HCEC 1CT (cell line): ENCODE results near the gene FAM131A.

Experiments used
- DNase-seq: peaks from one replicate; pipeline ENCODE4 v3.0.0-alpha.2; 2017

FAM131A gene

DNA sequence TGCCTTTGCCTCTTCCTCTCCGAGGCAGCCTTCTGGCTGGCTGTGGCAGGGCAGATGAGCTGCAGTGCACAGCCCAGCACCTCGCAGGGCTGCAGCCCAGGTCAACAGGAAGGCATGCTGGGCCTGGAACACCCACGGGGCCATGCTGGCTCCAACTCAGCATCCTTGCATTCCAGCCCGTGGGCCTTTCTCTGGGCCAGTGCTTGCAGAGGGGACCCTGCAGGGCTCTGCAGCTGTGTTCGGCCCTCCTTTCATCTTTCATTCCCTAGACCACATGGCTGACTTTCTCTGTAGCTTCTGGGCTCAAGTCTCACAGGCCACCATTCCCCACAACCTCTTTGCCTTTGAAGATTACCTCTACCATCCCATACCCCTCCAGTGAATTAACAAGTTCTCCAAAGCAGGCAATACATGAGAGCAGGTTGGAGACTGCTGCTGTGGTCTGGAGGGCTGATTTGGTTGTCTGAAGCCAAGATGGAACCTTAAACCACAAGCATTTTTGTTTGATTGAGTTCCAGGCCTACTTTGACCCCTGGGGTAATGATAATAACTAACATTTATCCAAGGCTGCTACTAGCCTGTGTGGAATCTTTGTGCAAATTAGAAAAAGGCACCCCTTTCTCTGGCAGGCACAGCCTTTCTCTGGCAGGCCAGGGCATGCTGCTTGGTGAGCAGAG is 5.9 kb downstream of the FAM131A start:
- DNase-seq, result no peak

DNA sequence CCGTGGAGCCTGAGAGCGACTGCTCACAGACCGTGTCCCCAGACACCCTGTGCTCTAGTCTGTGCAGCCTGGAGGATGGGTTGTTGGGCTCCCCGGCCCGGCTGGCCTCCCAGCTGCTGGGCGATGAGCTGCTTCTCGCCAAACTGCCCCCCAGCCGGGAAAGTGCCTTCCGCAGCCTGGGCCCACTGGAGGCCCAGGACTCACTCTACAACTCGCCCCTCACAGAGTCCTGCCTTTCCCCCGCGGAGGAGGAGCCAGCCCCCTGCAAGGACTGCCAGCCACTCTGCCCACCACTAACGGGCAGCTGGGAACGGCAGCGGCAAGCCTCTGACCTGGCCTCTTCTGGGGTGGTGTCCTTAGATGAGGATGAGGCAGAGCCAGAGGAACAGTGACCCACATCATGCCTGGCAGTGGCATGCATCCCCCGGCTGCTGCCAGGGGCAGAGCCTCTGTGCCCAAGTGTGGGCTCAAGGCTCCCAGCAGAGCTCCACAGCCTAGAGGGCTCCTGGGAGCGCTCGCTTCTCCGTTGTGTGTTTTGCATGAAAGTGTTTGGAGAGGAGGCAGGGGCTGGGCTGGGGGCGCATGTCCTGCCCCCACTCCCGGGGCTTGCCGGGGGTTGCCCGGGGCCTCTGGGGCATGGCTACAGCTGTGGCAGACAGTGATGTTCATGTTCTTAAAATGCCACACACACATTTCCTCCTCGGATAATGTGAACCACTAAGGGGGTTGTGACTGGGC is 7.3 kb downstream of the FAM131A start:
- DNase-seq, result no peak

DNA sequence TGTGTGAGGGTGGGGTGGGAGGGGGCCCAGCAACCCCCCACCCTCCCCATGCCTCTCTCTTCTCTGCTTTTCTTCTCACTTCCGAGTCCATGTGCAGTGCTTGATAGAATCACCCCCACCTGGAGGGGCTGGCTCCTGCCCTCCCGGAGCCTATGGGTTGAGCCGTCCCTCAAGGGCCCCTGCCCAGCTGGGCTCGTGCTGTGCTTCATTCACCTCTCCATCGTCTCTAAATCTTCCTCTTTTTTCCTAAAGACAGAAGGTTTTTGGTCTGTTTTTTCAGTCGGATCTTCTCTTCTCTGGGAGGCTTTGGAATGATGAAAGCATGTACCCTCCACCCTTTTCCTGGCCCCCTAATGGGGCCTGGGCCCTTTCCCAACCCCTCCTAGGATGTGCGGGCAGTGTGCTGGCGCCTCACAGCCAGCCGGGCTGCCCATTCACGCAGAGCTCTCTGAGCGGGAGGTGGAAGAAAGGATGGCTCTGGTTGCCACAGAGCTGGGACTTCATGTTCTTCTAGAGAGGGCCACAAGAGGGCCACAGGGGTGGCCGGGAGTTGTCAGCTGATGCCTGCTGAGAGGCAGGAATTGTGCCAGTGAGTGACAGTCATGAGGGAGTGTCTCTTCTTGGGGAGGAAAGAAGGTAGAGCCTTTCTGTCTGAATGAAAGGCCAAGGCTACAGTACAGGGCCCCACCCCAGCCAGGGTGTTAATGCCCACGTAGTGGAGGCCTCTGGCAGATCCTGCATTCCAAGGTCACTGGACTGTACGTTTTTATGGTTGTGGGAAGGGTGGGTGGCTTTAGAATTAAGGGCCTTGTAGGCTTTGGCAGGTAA is 8.1 kb downstream of the FAM131A start:
- DNase-seq, result peak; percentile 61

DNA sequence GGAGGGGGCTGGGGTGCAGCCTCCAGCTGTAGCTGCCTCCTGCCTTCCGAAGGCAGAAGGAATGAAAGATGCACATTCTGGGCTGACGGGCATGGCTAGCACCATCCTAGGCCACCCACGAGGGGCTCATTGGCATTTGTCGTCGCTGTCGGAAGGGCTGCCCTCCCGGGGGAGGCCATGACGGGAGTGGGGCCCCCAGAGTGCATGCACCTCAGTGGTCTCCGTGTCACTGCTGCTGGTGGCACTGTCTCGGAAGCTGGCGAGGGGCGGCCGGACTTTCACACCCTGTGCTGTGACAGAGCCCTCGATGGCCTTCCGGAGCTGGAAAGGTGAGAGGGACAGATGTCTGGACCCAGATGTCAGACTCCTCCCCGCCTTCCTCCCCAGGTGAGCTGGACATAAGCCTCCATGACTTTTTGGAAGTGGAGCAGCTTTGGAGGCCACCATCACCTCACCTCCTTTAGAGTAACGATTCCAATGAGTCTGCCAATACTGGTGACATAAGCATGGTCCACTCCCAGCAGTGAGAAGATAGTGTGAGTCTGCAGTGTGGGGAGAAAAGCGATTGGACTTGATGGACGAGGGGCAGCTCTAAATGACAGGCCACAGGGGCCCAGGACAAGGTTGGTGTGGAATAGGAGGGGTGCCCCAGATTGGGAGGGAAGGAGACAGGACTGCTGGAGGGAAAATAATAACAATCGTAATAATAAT is 9.2 kb downstream of the FAM131A start:
- DNase-seq, result no peak

DNA sequence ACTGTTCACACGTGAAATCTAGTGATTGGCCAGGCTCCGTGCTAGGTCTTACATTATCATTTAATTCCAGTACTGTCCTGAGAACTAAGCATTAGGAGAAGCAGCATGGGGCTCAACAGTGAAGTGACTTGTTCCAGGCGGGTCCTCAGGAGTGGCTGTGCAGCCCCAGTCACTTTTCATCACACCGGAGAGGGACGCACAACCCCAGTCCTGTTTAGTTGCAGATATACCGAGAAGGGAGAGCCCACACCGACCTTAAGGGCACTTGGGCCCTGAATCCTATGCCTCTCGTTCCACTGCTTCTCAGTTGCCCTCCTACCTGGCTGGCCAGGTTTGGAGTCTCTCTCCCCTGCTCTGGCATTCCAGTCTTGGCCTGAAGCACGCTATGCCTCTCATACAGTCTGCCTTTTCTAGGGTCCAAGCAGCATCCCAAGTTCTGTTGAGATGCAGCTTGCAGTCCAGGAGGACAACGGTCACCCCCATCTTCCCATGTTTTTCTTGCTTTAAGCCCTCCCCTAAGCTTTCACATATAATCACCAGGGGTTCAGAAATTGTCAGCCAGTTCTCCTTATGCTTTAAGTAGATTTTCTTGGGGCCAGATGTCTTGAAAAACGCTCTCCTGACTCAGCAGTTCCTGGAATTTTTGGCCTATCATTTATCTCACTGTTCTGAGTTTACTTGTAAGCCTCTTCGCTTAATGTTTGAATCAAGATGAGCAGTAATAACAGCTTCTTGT is 10.1 kb downstream of the FAM131A start:
- no peak for DNase-seq

DNA sequence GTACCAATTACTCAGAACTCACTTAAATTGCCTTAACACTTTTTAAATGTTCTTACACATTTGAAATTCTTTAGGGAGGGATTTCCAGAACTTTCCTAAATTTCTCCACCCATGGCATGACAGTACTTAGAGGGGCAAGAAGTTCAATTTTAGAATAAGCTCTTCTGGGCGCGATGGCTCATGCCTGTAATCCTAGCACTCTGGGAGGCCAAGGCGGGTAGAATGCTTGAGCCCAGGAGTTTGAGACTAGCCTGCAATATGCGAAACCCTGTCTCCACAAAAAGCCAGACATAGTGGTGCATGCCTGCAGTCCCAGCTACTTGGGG is 10.6 kb downstream of the FAM131A start:
- DNase-seq, result no peak

DNA sequence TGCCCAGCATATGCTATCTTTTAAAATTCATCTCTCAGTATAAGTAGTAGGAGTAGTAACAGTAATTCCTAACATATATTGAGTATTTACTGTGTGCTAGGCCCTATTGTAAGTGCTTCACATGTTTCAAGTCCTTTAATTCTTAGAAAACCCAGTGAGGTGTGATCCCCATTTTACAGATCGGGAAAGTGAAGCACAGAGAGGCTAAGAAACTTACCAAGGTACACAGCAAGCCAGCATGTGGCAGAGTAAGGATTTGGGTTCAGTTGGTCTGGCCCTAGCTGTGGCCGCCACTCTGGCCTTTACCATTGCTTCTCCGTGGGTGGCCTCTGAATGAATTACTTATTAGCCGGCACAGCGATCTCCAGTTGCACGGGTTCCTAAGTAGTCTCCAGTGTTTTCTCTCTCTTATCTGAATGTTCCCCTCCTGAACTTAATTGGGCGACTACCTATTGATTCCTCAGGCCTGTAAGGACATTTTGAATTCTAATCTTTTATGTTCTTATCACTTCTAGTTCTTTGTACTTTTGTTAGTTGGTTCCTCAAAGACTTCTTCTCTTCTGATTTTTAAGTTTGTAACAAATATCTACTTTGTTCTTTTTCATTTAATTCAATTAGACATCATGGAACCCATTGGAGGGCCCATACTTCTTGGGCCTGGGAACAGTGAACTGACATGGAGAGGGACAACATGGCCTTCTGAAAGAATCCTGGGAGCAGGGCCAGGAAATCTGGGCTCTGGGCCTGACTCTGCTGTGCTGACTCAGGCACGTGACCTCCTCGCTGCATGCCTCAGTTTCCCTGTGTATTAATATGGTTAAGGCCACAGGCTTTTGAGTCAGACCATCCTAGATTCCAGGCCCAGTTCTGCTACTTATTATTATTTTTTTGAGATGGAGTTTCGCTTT is 12.4 kb downstream of the FAM131A start:
- no peak for DNase-seq

DNA sequence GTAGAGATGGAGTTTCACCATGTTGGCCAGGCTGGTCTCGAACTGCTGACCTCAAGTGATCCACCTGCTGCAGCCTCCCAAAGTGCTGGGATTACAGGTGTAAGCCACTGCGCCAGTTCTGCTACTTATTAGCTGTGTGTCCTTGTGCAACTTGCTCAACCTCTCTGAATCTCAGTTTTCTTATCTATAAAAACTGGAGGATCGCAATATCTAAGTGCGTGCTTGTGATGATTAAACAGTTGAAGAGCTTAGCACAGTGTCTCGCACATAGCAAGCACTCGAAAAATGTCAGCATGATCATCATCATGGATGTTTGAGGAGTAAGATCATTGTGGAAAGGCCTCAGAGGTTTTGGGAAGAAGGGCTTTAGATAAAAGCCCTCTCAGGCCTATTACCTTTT is 13.2 kb downstream of the FAM131A start:
- no peak for DNase-seq

DNA sequence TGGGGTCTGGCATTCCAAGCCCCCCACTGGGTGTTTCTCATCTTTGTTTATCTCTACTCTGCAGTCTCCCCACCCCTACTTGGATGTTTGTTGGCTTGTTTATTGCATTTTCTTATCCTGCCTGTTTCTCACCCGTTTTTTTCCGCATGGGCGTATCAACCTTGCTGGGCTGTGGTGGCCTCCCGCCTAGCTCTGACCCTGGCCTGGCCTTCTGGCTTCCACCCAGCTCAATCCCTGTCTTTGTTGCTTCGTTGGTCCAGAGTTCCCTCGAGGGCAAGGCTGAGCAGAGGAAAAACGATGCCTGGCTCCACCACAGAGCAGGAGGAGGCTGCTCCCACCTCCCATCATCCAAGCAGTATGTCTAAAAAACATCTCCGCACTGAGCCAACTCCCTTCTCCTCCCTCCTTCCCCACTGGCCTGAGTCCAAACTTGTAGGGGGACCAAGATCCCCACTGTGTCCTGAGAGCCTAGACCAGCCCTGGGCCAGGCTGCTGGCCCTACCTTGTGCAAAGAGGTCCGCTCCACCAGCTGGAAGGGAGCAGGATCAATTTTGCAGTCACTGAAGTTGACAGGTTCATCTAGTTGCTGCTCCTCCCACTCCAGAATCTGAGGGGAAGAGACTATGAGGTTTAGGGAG is 14.2 kb downstream of the FAM131A start:
- DNase-seq, result no peak

DNA sequence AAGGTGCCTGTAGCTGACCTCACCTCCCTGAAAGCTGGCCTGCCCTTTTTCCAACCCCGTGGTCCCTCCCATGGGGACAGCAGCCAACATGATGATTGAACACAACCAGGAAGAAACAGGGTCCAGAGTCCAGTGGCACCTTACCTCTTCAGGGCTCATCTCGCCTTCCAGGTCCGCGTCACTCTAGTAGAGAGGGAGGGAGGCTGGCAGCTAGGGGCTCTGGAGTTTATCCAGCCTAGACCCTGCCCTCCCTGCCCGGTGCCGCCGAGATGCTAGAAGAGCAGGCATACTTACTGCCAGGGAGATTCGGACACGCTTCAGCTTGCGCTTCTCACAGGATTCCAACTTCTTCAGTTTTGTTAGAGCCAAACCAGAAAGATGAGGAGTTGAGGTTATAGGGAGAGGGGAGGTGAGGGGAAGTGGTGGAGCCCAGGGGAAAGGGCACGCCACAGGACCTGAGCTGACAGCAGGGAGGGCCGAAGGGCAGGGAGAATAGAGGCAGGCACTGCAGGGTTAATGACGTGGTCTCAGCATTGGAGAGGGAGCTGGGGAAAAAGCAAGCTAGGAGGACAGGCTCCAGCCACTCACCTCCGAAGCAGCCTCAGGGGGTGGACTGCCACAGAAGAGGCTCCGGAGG is 14.9 kb downstream of the FAM131A start:
- DNase-seq, result no peak

DNA sequence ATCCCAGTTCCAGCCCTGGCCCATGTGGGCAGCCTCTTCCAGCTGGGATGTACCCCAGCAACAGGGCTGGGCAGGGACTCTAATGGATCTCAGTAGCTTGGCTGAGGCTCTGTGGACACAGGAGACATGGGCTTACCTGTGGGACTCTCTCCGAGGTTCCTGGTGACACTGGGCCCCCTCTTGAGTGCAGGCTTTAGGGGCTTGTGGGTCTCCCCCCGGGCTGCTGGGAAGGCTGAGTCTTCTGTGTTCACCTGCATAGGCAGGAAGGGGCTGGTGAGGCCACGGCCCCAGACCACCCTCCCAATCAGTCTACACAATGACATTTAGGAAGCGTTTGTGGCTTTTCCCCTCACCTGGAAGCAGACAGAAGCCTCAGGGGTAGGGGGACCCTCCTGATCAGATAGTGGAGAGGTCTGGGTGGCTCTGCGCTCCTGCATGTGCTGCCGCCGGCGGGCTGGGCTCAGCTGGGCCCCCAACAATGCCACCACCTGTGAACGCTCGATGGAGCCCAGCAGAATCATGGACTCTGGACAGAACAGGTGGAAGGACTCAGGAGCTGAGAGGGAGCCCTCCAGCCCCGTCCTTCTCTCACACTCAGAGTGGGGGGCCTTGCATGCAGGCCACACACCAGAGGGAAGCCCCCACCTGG is 15.6 kb downstream of the FAM131A start:
- DNase-seq, result no peak

DNA sequence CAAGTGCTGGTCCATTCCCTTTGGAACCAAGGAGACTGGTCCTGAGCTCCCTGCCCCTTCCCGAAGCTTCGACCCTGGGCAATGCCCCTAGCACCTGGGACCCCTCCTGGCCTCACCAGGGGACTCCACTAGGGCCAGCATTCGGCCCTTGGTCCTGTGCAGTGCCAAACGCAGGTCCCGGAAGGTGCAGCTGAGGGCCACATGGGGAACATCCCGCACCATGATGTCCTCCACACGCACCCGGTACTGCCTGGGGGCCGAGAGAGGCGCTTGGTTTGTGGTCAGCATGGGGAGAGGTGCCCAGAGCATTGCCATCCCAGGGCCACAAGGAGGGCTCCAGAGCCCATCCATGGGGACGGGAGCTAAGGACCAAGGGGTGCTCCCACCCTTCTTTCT is 16.1 kb downstream of the FAM131A start:
- no peak for DNase-seq

DNA sequence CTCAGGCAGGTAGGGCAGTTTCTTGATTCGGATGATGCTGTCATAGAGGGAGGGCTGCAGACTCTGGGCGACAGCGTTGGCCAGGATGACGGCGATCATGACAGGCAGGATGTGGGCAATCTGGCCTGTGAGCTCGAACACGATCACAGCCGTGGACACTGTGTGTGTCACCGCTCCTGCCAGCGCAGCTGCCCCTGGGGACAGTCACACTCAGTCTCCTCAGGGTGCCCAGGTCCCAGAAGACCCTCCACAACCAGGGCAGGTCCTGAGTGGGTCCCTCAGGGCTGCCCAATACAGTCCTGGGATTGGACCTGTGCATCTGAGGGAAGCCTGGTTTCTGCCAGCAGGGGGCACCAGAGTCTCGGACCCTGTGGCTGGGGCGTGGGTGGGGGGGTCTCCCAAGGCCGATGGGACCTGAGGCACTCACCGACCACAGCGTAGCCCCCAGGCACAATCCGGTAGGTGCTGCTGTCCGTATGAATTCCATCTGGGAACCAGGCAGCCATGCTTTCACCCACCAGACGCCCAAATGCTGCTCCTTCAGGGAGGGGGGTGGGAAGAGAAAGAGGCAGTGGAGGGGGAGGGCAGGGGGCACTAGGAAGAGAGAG is 16.8 kb downstream of the FAM131A start:
- DNase-seq, result no peak

DNA sequence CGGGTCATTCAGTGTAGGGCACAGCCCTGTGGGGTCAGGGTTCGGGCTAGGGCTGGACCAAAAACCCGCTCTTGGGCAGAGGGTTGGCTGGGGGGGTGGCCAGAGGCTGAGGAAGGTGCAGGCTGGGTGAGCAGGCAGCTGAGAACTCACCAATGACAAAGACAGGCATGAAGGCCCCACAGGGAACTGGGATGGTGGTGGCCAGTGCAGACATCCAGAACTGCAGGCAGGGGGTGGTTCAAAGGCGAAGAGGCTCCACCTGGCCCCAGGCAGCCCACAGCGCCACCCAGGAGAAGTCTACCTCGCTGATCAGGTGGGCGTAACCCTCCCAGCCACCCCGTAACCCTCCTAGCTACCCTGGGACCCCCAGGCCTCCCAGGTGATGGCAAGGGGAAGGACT is 17.4 kb downstream of the FAM131A start:
- no peak for DNase-seq

DNA sequence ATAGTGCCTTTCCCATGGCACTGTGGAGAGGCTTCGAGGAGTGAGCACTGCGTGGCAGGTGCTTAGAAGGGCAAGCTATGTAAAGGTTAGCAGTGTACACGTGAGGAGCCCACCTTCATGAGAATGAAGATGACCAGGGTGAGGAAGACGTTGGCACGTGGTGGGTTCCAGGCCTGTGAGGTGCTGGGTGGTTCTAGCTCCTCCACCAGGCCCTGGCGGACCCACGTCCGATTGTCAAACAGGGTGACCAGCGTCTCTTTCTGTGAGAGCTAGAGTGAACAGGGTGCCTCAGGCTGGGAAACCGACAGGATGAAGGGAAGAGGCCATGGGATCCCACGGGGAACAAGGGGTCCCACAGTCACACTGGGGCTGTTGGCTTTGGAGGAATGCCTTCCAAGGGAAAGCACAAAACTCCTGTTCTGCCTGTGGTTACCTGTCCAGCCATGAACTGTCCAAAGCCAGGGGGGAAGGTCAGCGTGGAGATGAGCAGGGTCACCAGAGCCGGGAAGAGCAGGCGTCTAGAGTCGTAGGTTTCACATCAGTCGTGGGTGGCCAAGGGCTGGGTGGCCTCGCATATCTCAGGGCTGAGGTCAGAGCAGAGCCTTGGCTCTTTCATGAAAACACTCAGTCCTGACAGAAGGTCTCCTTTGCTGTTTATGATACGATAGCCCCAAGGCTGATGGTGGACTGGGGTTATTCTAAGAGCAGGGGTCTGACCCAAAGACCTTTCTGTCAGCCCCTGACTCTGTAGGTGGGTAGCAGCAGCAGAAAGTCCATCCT is 18.1 kb downstream of the FAM131A start:
- no peak for DNase-seq

DNA sequence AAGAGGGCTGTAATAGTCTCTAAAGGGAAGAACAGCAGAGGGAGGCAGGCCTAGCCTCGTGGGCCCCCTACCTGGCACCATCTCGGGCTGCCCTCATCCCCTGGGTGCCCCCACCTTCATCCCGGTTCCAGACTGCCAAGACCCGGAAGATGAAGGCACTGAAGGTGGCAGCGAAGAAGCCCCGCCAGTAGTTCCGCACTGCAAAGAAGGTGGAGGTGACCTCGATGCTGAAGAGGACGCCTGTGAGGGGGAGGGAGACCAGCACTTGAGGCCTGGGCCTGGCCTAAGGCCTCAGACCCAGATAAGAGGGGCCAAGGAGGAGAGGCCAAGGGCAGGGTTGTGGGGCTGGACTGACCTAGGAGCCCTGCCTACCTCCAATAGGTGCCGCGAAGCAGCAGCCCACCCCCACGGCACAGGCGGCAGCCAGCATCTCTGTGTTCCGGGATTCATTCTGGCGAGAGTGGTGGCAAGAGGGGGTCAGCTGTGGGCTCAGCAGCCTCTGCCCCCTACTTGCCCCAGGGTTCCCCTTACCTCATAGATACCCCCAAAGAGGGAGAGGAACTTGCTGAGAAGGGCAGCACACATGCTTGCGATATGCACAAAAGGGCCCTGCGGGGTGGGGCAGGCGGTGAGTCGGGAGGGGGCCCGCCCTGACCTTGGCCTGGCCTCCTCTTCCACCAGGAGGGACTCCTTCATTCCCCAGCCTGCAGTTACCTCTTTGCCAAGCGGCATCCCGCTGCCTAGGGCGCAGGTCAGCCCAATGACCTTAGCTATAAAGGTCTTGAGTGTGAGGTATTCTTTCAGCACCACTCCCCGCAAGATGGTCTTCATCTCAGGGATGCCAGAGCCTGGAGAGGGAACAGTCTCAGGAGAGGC is 20.1 kb downstream of the FAM131A start:
- no peak for DNase-seq

DNA sequence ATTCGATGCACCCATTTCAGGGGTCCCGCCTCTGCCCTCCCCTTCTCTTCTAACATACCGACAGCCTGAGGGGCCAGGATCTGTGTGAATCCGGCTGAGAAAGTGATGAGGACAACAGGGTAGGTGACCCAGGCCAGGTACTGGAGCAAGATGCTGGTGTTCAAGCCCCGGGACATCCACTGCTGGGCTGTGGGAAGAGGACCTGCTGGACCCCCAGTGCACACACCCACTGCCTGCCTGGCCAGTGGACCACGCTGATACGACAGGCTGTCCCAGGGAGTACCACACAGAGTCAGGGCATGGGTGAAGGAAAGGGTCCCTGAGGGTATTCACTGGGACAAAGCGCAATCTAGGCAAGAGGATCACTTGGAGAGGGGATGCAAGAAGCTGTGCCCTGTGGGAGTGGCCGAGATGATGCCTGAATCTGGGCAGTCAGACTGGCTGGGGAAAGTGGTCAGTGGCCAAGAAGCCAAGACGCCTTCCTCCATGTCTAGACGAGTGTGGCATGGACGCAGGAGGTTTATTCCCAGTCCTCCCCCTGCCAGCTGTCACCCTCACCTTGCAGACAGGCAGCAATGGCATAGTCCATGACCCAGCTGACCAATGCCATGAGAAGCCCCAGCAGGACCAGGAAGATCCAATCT is 20.8 kb downstream of the FAM131A start:
- no peak for DNase-seq
